ENCODE results near the gene PRDM16. TPM values are rescaled to one million over a fixed set of nuclear protein-coding genes. Genes with fewer than 3 reads are reported as not detected.

Gene PRDM16
- total and polyA plus RNA-seq, 2 of the 13 experiments (the other 11 are each of a cell fraction or from before 2014, with no cell fraction given), result 0.15 to 0.81 TPM

GRCh38 chr1:3237994-3238702 lies 169.1 kb downstream of the PRDM16 start (continued):
- TF ChIP-seq BCLAF1 (IDR thresholded peaks at IDR 0.05) (no peak), THAP7 (CRISPR knock-in tag; IDR thresholded peaks at IDR 0.05) (no peak), ZFP36 (IDR thresholded peaks at IDR 0.05; ENCODE audit: borderline replicate concordance, low read depth, low read length, partially characterized antibody) (no peak), ZNF776 (CRISPR knock-in tag; IDR thresholded peaks at IDR 0.05) (no peak), MIER3 (CRISPR knock-in tag; IDR thresholded peaks at IDR 0.05; ENCODE audit: borderline replicate concordance) (no peak), ZNF264 (CRISPR knock-in tag; IDR thresholded peaks at IDR 0.05) (peak; percentile 67; the same call in 1 of the 2 replicates), MTA1 (CRISPR knock-in tag; IDR thresholded peaks at IDR 0.05; ENCODE audit: borderline replicate concordance) (peak; percentile 19; the same call in 1 of the 2 replicates), SNAPC2 (CRISPR knock-in tag; IDR thresholded peaks at IDR 0.05) (no peak), FOXP4 (CRISPR knock-in tag; IDR thresholded peaks at IDR 0.05) (peak; percentile 76), HDAC2 (CRISPR knock-in tag; IDR thresholded peaks at IDR 0.05) (peak; percentile 41), SIX1 (CRISPR knock-in tag; IDR thresholded peaks at IDR 0.05; ENCODE audit: borderline replicate concordance) (peak; percentile 27; the same call in 1 of the 2 replicates), MXD4 (CRISPR knock-in tag; IDR thresholded peaks at IDR 0.05) (no peak), SMARCC2 (IDR thresholded peaks at IDR 0.05) (no peak), ZSCAN9 (CRISPR knock-in tag; IDR thresholded peaks at IDR 0.05; ENCODE audit: borderline replicate concordance) (no peak)
- TF ChIP-seq, protein P1, sequence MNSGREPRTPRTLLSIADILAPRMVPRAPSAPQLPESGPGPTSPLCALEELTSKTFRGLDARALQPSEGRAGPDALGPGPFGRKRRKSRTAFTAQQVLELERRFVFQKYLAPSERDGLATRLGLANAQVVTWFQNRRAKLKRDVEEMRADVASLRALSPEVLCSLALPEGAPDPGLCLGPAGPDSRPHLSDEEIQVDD (CRISPR knock-in tag; IDR thresholded peaks at IDR 0.05; ENCODE audit: borderline replicate concordance), result no peak
- TF ChIP-seq, protein P2, sequence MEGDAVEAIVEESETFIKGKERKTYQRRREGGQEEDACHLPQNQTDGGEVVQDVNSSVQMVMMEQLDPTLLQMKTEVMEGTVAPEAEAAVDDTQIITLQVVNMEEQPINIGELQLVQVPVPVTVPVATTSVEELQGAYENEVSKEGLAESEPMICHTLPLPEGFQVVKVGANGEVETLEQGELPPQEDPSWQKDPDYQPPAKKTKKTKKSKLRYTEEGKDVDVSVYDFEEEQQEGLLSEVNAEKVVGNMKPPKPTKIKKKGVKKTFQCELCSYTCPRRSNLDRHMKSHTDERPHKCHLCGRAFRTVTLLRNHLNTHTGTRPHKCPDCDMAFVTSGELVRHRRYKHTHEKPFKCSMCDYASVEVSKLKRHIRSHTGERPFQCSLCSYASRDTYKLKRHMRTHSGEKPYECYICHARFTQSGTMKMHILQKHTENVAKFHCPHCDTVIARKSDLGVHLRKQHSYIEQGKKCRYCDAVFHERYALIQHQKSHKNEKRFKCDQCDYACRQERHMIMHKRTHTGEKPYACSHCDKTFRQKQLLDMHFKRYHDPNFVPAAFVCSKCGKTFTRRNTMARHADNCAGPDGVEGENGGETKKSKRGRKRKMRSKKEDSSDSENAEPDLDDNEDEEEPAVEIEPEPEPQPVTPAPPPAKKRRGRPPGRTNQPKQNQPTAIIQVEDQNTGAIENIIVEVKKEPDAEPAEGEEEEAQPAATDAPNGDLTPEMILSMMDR (CRISPR knock-in tag; IDR thresholded peaks at IDR 0.05), result no peak
